Fibroblast of pulmonary artery (primary cell): ENCODE data around the gene TRAPPC4.
A peak's percentile ranks its signal among the peaks of the same experiment; 100 is the strongest.

Source experiments
- DNase-seq: peaks from one replicate; pipeline ENCODE4 v3.0.0-alpha.2; 2010; ENCODE audit warnings: low read depth
- H3K4me3 ChIP-seq: replicated peaks from 2 replicates; pipeline ENCODE4 v1.5.1; 2011; ENCODE audit warnings: low read depth, mild to moderate bottlenecking, control low read depth, low read length, moderate library complexity
- TF ChIP-seq, protein P1 (sequence below): IDR thresholded peaks from 2 replicates; pipeline ENCODE4 v1.5.1; 2011; ENCODE audit warnings: mild to moderate bottlenecking, control low read depth, low read length, inconsistent platforms; ENCODE audit errors: missing control alignments

TRAPPC4 gene

DNA sequence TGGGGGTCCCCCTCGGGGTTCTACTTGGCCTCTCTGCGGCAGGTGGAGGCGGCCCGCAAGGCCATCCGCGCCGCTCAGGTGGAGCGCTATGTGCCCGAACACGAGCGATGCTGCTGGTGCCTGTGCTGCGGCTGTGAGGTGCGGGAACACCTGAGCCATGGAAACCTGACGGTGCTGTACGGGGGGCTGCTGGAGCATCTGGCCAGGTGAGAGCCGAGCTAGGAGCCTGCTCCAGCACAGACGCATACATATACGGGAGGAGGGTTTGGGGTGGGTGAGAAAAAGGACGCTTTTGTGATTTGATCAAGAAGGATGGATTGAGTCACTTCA lies 20.2 kb upstream of the TRAPPC4 start:
- DNase-seq: no peak
- peak overlapping the region; percentile 87 for H3K4me3 ChIP-seq

DNA sequence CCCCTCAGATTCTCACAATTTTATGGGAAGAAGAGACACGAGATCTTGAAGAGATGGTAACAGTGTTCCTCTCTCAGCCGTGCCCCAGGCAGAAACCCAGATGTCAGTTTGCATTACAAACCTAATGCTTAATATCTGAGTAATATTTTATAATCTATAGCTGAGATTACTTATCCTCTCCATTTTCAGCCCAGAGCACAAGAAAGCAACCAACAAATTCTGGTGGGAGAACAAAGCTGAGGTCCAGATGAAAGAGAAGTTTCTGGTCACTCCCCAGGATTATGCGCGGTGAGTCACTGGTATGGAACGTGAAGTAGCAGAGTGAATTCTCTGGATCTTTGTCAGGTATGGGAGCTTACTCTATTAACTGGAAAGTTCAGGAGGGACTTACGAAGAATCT lies 19.7 kb upstream of the TRAPPC4 start:
- DNase-seq: peak; percentile 70
- H3K4me3 ChIP-seq: peak overlapping the region; percentile 87
- TF ChIP-seq, protein P1, sequence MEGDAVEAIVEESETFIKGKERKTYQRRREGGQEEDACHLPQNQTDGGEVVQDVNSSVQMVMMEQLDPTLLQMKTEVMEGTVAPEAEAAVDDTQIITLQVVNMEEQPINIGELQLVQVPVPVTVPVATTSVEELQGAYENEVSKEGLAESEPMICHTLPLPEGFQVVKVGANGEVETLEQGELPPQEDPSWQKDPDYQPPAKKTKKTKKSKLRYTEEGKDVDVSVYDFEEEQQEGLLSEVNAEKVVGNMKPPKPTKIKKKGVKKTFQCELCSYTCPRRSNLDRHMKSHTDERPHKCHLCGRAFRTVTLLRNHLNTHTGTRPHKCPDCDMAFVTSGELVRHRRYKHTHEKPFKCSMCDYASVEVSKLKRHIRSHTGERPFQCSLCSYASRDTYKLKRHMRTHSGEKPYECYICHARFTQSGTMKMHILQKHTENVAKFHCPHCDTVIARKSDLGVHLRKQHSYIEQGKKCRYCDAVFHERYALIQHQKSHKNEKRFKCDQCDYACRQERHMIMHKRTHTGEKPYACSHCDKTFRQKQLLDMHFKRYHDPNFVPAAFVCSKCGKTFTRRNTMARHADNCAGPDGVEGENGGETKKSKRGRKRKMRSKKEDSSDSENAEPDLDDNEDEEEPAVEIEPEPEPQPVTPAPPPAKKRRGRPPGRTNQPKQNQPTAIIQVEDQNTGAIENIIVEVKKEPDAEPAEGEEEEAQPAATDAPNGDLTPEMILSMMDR: no peak

More for the DNA sequence above, 20.2 kb upstream of the TRAPPC4 start:
- TF ChIP-seq, protein P1: no peak

DNA sequence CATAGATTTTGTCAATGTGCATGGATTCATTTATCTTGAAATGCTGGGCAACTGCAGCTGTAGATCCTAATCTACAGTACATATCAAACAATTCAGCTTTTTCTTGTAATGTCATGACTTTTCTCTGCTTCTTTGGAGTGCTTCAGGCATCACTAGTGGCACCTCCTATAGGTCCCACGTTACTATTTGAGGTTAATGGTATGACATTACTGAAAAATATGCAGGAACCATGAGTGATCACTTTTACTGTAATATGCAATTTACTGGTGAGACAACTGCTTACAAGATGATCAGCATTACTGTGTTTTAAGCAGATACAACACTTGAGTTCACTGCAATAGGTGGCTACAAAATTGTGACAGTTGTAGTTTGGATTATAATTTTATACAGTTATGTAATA lies 17.7 kb upstream of the TRAPPC4 start:
- TF ChIP-seq, protein P1: no peak
- H3K4me3 ChIP-seq: no peak overlapping the region
- no peak for DNase-seq

DNA sequence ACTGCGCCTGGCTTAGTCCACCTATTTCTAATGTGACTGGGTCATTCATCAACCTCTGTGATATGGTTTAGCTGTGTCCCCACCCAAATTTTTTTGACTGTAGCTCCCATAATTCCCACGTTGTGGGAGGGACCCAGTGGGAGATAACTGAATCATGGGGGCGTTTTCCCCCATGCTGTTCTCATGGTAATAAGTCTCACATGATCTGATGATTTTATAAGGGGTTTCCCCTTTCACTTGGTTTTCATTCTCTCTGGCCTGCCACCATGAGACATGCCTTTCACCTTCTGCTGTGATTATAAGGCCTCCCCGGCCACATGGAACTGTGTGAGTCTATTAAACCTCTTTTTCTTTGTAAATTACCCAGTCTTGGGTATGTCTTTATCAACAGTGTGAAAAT lies 11.9 kb upstream of the TRAPPC4 start:
- no peak overlapping the region for H3K4me3 ChIP-seq
- TF ChIP-seq, protein P1: no peak
- DNase-seq: no peak

DNA sequence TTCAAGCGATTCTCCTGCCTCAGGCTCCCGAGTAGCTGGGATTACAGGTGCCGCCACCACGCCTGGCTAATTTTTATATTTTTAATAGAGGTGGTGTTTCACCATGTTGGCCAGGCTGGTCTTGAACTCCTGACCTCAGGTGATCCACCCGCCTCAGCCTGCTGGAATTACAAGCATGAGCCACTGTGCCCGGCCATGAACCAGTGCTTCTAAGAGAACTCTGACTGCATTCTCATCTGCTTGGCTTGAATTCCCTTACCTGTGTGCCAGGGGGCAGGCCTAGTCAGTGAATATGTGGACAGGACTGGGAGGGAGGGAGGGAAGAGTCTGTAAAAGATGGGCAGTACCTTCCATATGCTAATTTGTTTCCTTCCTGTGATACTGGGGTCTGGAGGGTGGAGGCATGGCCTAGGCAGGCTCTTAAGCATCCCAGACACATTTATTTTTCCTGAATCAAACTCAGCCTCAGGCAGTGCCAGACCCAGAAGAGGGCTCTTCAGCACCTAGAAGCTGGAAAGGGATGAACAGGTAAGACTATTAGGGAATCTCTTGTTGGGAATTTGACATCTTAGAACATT lies 7.0 kb upstream of the TRAPPC4 start:
- DNase-seq: no peak
- H3K4me3 ChIP-seq: no peak overlapping the region
- TF ChIP-seq, protein P1: no peak

DNA sequence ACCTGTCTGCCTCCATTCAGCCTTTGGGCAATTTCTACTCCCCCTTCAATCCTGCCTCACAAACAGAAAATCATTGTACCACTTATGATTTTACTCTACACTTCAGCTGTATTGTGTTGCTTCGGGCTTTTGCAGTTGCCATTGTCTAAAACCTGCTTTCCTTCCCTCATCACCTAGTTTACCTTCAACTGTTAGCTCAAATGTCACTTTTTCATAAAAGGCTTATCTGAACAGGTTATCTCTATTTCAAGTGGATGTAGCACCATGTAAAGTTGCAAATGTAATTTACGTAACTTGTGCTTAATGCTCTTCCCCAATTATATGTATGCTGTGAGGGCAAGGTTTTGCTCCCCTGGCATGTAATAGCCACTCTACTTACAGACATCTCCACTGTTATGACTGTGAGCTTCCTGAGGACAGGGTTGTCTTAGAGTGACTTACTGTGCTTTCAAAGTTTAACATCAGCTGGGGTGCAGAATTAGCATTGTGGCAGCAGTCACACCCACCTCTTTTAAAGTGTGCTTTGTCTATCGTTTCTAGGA lies 5.9 kb upstream of the TRAPPC4 start:
- TF ChIP-seq, protein P1: no peak
- no peak overlapping the region for H3K4me3 ChIP-seq
- DNase-seq: no peak
